Esophagus muscularis mucosa (tissue), 3 donors: ENCODE results near the gene OGDH.

Experiments
- POLR2A ChIP-seq: fragments of 450-650 bp; IDR thresholded peaks from one replicate; pipeline ENCODE4 v1.6.1; 2017; ENCODE audit warnings: antibody characterized with exemption, moderate library complexity, mild to moderate bottlenecking, low read depth
- TF ChIP-seq, protein P1 (sequence below), 3 experiments: fragments of 200-600 bp in 2 of 3; fragments of 450-650 bp in 1 of 3; sonication (generic) in 2 of 3; IDR thresholded peaks; one replicate each; pipeline ENCODE4 v1.5.1; 2017 to 2019; ENCODE audit warnings: antibody characterized with exemption in 3 of 3, mild to moderate bottlenecking in 2 of 3, moderate library complexity in 1 of 3

DNA sequence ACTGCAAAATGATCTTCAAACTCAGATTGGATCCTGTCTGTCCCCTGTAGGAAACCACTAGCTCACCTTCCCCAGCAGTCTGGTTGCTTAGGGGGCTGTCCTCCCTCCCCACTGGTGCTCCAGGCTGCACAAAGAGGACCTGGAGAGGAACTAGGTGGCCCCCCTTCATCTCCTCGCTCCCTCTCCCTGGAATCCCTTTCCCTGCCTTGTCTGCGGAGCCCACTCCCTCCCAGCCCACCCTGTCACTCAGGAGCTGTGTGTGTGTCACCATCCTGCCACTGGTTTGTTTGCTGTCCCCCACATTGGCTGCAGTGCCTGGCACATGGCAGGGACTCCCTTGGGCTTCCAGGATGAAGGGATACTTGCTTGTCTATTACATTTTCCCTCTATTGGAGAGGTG, 106.7 kb downstream of the OGDH start:
- TF ChIP-seq, protein P1, sequence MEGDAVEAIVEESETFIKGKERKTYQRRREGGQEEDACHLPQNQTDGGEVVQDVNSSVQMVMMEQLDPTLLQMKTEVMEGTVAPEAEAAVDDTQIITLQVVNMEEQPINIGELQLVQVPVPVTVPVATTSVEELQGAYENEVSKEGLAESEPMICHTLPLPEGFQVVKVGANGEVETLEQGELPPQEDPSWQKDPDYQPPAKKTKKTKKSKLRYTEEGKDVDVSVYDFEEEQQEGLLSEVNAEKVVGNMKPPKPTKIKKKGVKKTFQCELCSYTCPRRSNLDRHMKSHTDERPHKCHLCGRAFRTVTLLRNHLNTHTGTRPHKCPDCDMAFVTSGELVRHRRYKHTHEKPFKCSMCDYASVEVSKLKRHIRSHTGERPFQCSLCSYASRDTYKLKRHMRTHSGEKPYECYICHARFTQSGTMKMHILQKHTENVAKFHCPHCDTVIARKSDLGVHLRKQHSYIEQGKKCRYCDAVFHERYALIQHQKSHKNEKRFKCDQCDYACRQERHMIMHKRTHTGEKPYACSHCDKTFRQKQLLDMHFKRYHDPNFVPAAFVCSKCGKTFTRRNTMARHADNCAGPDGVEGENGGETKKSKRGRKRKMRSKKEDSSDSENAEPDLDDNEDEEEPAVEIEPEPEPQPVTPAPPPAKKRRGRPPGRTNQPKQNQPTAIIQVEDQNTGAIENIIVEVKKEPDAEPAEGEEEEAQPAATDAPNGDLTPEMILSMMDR (IDR thresholded peaks at IDR 0.05), result no peak
- no peak for TF ChIP-seq POLR2A
